ENCODE data around the gene CEBPA.

The CEBPA gene

GRCh38 chr19:33311326-33311682, 9.0 kb upstream of the CEBPA start:
- TF ChIP-seq RAD21 (IDR thresholded peaks at IDR 0.05; ENCODE audit: low read depth) (peak; percentile 32; the same call in 1 of the 2 replicates), TAF1 (IDR thresholded peaks at IDR 0.05; ENCODE audit: low read depth) (no peak)

GRCh38 chr19:33310606-33311325, 8.4 kb upstream of the CEBPA start:
- TF ChIP-seq EP300 (IDR thresholded peaks at IDR 0.05; ENCODE audit: borderline replicate concordance) (no peak), FOXM1 (IDR thresholded peaks at IDR 0.05; ENCODE audit: borderline replicate concordance, low read depth) (no peak), TEAD4 (IDR thresholded peaks at IDR 0.05) (peak; percentile 64), NFIC (IDR thresholded peaks at IDR 0.05) (peak; percentile 53)

- TF ChIP-seq YY1 (IDR thresholded peaks at IDR 0.05; ENCODE audit: low read depth) = no peak
- TF ChIP-seq REST (IDR thresholded peaks at IDR 0.05; ENCODE audit: low read depth) = no peak
- no peak for TF ChIP-seq TCF12 (IDR thresholded peaks at IDR 0.05; ENCODE audit: low read depth)
- TF ChIP-seq MAX (IDR thresholded peaks at IDR 0.05) = no peak
- TF ChIP-seq USF1 (IDR thresholded peaks at IDR 0.05) = no peak
- TF ChIP-seq EP300 (IDR thresholded peaks at IDR 0.05; ENCODE audit: borderline replicate concordance) = no peak
- no peak for TF ChIP-seq TEAD4 (IDR thresholded peaks at IDR 0.05)
- no peak for TF ChIP-seq FOXM1 (IDR thresholded peaks at IDR 0.05; ENCODE audit: borderline replicate concordance, low read depth)
- no peak for TF ChIP-seq RAD21 (IDR thresholded peaks at IDR 0.05; ENCODE audit: low read depth)
- no peak for TF ChIP-seq NFIC (IDR thresholded peaks at IDR 0.05)
- TF ChIP-seq CREB1 (IDR thresholded peaks at IDR 0.05; ENCODE audit: low read depth) = no peak
- no peak for TF ChIP-seq TAF1 (IDR thresholded peaks at IDR 0.05; ENCODE audit: low read depth)
- TF ChIP-seq EGR1 (IDR thresholded peaks at IDR 0.05) = no peak
- TF ChIP-seq CEBPB (IDR thresholded peaks at IDR 0.05) = no peak
- no peak for TF ChIP-seq ZBTB7A (IDR thresholded peaks at IDR 0.05; ENCODE audit: low read depth)
These were observed 7.5 kb upstream of the CEBPA start for GRCh38 chr19:33309826-33310225.

- TF ChIP-seq EP300 (IDR thresholded peaks at IDR 0.05; ENCODE audit: borderline replicate concordance) (no peak), TCF12 (IDR thresholded peaks at IDR 0.05; ENCODE audit: low read depth) (no peak), MAX (IDR thresholded peaks at IDR 0.05) (no peak)
These were observed 4.8 kb upstream of the CEBPA start for GRCh38 chr19:33306853-33307792.

GRCh38 chr19:33306191-33306590, 3.9 kb upstream of the CEBPA start:
- TF ChIP-seq FOXM1 (IDR thresholded peaks at IDR 0.05; ENCODE audit: borderline replicate concordance, low read depth) (no peak), EGR1 (IDR thresholded peaks at IDR 0.05) (no peak), ZBTB7A (IDR thresholded peaks at IDR 0.05; ENCODE audit: low read depth) (no peak)

GRCh38 chr19:33304760-33305647, 2.7 kb upstream of the CEBPA start:
- no peak for TF ChIP-seq NFIC (IDR thresholded peaks at IDR 0.05)
- TF ChIP-seq TEAD4 (IDR thresholded peaks at IDR 0.05) = no peak
- no peak for TF ChIP-seq TCF12 (IDR thresholded peaks at IDR 0.05; ENCODE audit: low read depth)
- TF ChIP-seq MAX (IDR thresholded peaks at IDR 0.05) = no peak
- no peak for TF ChIP-seq TAF1 (IDR thresholded peaks at IDR 0.05; ENCODE audit: low read depth)
- no peak for TF ChIP-seq YY1 (IDR thresholded peaks at IDR 0.05; ENCODE audit: low read depth)
- TF ChIP-seq CREB1 (IDR thresholded peaks at IDR 0.05; ENCODE audit: low read depth) = no peak
- no peak for TF ChIP-seq ZBTB7A (IDR thresholded peaks at IDR 0.05; ENCODE audit: low read depth)
- TF ChIP-seq USF1 (IDR thresholded peaks at IDR 0.05) = no peak
- TF ChIP-seq EP300 (IDR thresholded peaks at IDR 0.05; ENCODE audit: borderline replicate concordance) = no peak
- TF ChIP-seq REST (IDR thresholded peaks at IDR 0.05; ENCODE audit: low read depth) = no peak
- no peak for TF ChIP-seq RAD21 (IDR thresholded peaks at IDR 0.05; ENCODE audit: low read depth)

Measured in Ishikawa (cell line).